ENCODE results near the gene COQ8A. TPM values are rescaled to one million over a fixed set of nuclear protein-coding genes. Genes with fewer than 3 reads are reported as not detected.

Gene COQ8A
- total RNA-seq, 4 donors from 2014 or later, result 53.2 to 94.0 (median 80.8) TPM

GRCh38 chr1:226893936-226894335 lies 46.2 kb upstream of the COQ8A start:
- WGBS, 2 donors (ENCODE audit: low coverage in 1 of 2), result no CpG with 5 or more reads among the region's 13 CpGs
- no peak for TF ChIP-seq CTCF (IDR thresholded peaks at IDR 0.05)
- TF ChIP-seq EP300 (IDR thresholded peaks at IDR 0.05), result no peak
- TF ChIP-seq POLR2AphosphoS5 (IDR thresholded peaks at IDR 0.05), result no peak
- TF ChIP-seq POLR2A (IDR thresholded peaks at IDR 0.05), result no peak
- H3K4me1 ChIP-seq, result no peaks in the 10 kb centered on the region
- no peak overlapping the region for H3K4me3 ChIP-seq
- H3K27me3 ChIP-seq, result no peaks in the 10 kb centered on the region
- H3K36me3 ChIP-seq, result peaks cover 0 to 100% of the 10 kb centered on the region in 2 donors
- no peak overlapping the region for H3K27ac ChIP-seq
- ATAC-seq, result no peak
- H3K9me3 ChIP-seq, result no peaks in the 10 kb centered on the region

- Histone ChIP-seq H3K4me3 (no peak overlapping the region), H3K27me3 (no peaks in the 10 kb centered on the region), H3K27ac (no peak overlapping the region), H3K36me3 (peaks cover 0 to 98% of the 10 kb centered on the region in 2 donors), H3K9me3 (no peaks in the 10 kb centered on the region), H3K4me1 (no peaks in the 10 kb centered on the region)
- no peak for TF ChIP-seq POLR2AphosphoS5 (IDR thresholded peaks at IDR 0.05)
- no peak for TF ChIP-seq CTCF (IDR thresholded peaks at IDR 0.05)
- TF ChIP-seq POLR2A (IDR thresholded peaks at IDR 0.05), result no peak
- no peak for TF ChIP-seq EP300 (IDR thresholded peaks at IDR 0.05)
- no CpG with 5 or more reads among the region's 3 CpGs for WGBS, 2 donors (ENCODE audit: low coverage in 1 of 2)
- ATAC-seq, result no peak
These were observed 45.3 kb upstream of the COQ8A start for GRCh38 chr1:226894826-226895225.

GRCh38 chr1:226895644-226896043 lies 44.5 kb upstream of the COQ8A start:
- H3K36me3 ChIP-seq, result peaks cover 0 to 98% of the 10 kb centered on the region in 2 donors
- no peaks in the 10 kb centered on the region for H3K9me3 ChIP-seq
- 60 to 78% methylated on average over 1 to 6 of the region's 11 CpGs for WGBS, 2 donors (ENCODE audit: low coverage in 1 of 2)
- no peak for ATAC-seq
- H3K27ac ChIP-seq, result no peak overlapping the region
- no peaks in the 10 kb centered on the region for H3K4me1 ChIP-seq
- H3K4me3 ChIP-seq, result no peak overlapping the region
- TF ChIP-seq POLR2A (IDR thresholded peaks at IDR 0.05) (no peak), CTCF (IDR thresholded peaks at IDR 0.05) (no peak), EP300 (IDR thresholded peaks at IDR 0.05) (no peak), POLR2AphosphoS5 (IDR thresholded peaks at IDR 0.05) (no peak)
- no peaks in the 10 kb centered on the region for H3K27me3 ChIP-seq

- no peak for TF ChIP-seq EP300 (IDR thresholded peaks at IDR 0.05)
- no peak for TF ChIP-seq CTCF (IDR thresholded peaks at IDR 0.05)
- no peak for TF ChIP-seq POLR2A (IDR thresholded peaks at IDR 0.05)
- TF ChIP-seq POLR2AphosphoS5 (IDR thresholded peaks at IDR 0.05), result no peak
- no peak for ATAC-seq
- Histone ChIP-seq H3K9me3 (no peaks in the 10 kb centered on the region), H3K36me3 (peaks cover 0 to 91% of the 10 kb centered on the region in 2 donors), H3K27ac (no peak overlapping the region), H3K4me3 (no peak overlapping the region), H3K27me3 (no peaks in the 10 kb centered on the region), H3K4me1 (peaks cover 0 to under 1% (median 0%) of the 10 kb centered on the region in 3 donors)
- 94% methylated on average over 3 of the region's 3 CpGs; no CpG with 5 or more reads in 1 of the 2 donors for WGBS, 2 donors (ENCODE audit: low coverage in 1 of 2)
These were observed 41.8 kb upstream of the COQ8A start for GRCh38 chr1:226898246-226898645.

GRCh38 chr1:226901421-226901820 lies 38.7 kb upstream of the COQ8A start:
- TF ChIP-seq EP300 (IDR thresholded peaks at IDR 0.05), result no peak
- no peak for TF ChIP-seq CTCF (IDR thresholded peaks at IDR 0.05)
- no peak for TF ChIP-seq POLR2A (IDR thresholded peaks at IDR 0.05)
- no peak for TF ChIP-seq POLR2AphosphoS5 (IDR thresholded peaks at IDR 0.05)
- H3K4me1 ChIP-seq, result peaks cover 0 to 18% (median 4%) of the 10 kb centered on the region in 3 donors
- no peaks in the 10 kb centered on the region for H3K27me3 ChIP-seq
- ATAC-seq, result no peak
- peaks cover 0 to 65% of the 10 kb centered on the region in 2 donors for H3K36me3 ChIP-seq
- H3K27ac ChIP-seq, result no peak overlapping the region
- H3K9me3 ChIP-seq, result no peaks in the 10 kb centered on the region
- 76 to 83% methylated on average over 2 to 3 of the region's 4 CpGs for WGBS, 2 donors (ENCODE audit: low coverage in 1 of 2)
- no peak overlapping the region for H3K4me3 ChIP-seq

Data from gastroesophageal sphincter (tissue), 4 donors.